ENCODE results near the gene RABL6.

GRCh38 chr9:136821826-136822544 is 14.2 kb downstream of the RABL6 start:
- no peak for TF ChIP-seq RARB (CRISPR knock-in tag; IDR thresholded peaks at IDR 0.05)
- no peak for TF ChIP-seq ZC3H10 (CRISPR knock-in tag; IDR thresholded peaks at IDR 0.05)
- no peak for TF ChIP-seq CREB5 (CRISPR knock-in tag; IDR thresholded peaks at IDR 0.05; ENCODE audit: low read depth)
- TF ChIP-seq PATZ1 (CRISPR knock-in tag; IDR thresholded peaks at IDR 0.05; ENCODE audit: borderline replicate concordance): no peak

All from SK-N-SH treated with all-trans-retinoic acid at 6 μM for 48 hours (cell line).